PC-9 (cell line): ENCODE measurements around the gene NLE1.

Experiments
- CTCF ChIP-seq: fragments of 200-600 bp; sonication (generic); conservative IDR thresholded peaks from 2 replicates; pipeline ENCODE4 v1.6.1; 2017; ENCODE audit warnings: mixed run types, antibody characterized with exemption, mild to moderate bottlenecking, moderate library complexity
- EZH2 ChIP-seq: fragments of 200-600 bp; sonication (generic); IDR thresholded peaks from 2 replicates; pipeline ENCODE4 v1.8.0; 2017; ENCODE audit warnings: antibody characterized with exemption, low read depth

- no peak for TF ChIP-seq CTCF
- no peak for TF ChIP-seq EZH2
Observed at GRCh38 chr17:35099908-35100307, 42.2 kb downstream of the NLE1 start.
